CD8-positive, alpha-beta memory T cell (primary cell): ENCODE measurements around the gene RAB40AL. TPM values are rescaled to one million over a fixed set of nuclear protein-coding genes. Genes with fewer than 3 reads are reported as not detected.
"Not testable (repeated sequence)": the region's sequence is repeated elsewhere in the genome, so short reads cannot be mapped to it uniquely, and the experiment has no call there.

Experiments
- CTCF ChIA-PET: fragments of 350-600 bp; sonication (Branson Sonifier 250); formaldehyde crosslinking; loops from one replicate; lab custom pipeline; 2021; ENCODE audit warnings: antibody characterized with exemption; lab: Charles Lee
- POLR2A ChIA-PET: fragments of 350-600 bp; sonication (Branson Sonifier 250); formaldehyde crosslinking; loops from one replicate; lab custom pipeline; 2021; ENCODE audit warnings: antibody characterized with exemption; lab: Charles Lee
- DNase-seq, 5 donors: peaks; one replicate each; pipeline versions ENCODE4 v3.0.0 to v3.0.0-alpha.2; 2020 to 2022; ENCODE audit warnings: mixed read lengths in 1 of 5
- H3K27ac ChIP-seq: one replicate; pipeline ENCODE4 v1.7.0; 2013; ENCODE audit warnings: low read depth, mild to moderate bottlenecking, low read length, moderate library complexity
- H3K27me3 ChIP-seq: 2 replicates; pipeline ENCODE4 v1.7.0; 2013; ENCODE audit warnings: low read length, mild to moderate bottlenecking; ENCODE audit not compliant: insufficient read depth, poor library complexity, severe bottlenecking
- H3K36me3 ChIP-seq: 2 replicates; pipeline ENCODE4 v1.7.0; 2013; ENCODE audit warnings: mild to moderate bottlenecking, low read length, moderate library complexity; ENCODE audit not compliant: insufficient read depth
- H3K4me1 ChIP-seq: 2 replicates; pipeline ENCODE4 v1.7.0; 2013; ENCODE audit warnings: mild to moderate bottlenecking, low read length, moderate library complexity; ENCODE audit not compliant: insufficient read depth
- H3K4me3 ChIP-seq: 2 replicates; pipeline ENCODE4 v1.7.0; 2013; ENCODE audit warnings: mild to moderate bottlenecking, low read length
- H3K9me3 ChIP-seq: 2 replicates; pipeline ENCODE4 v1.7.0; 2013; ENCODE audit warnings: mild to moderate bottlenecking, low read length
- H3K27ac Mint-ChIP-seq, 8 donors: one replicate each; pipeline ENCODE4 v1.8.0; 2020 to 2021; ENCODE audit warnings: mixed read lengths in 8 of 8, mild to moderate bottlenecking in 6 of 8, inconsistent platforms in 3 of 8, moderate library complexity in 3 of 8
- H3K27me3 Mint-ChIP-seq, 2 donors: one replicate each; pipeline ENCODE4 v1.8.0; 2020 to 2021; ENCODE audit warnings: mixed read lengths in 2 of 2, mild to moderate bottlenecking in 1 of 2, moderate library complexity in 1 of 2
- H3K36me3 Mint-ChIP-seq, 3 donors: one replicate each; pipeline ENCODE4 v1.8.0; 2020 to 2021; ENCODE audit warnings: mixed read lengths in 3 of 3, inconsistent platforms in 1 of 3, mild to moderate bottlenecking in 1 of 3
- H3K4me1 Mint-ChIP-seq, 3 donors: one replicate each; pipeline ENCODE4 v1.8.0; 2020 to 2021; ENCODE audit warnings: mixed read lengths in 3 of 3, inconsistent platforms in 1 of 3, mild to moderate bottlenecking in 1 of 3
- H3K4me3 Mint-ChIP-seq, 7 donors: one replicate each; pipeline ENCODE4 v1.8.0; 2020 to 2021; ENCODE audit warnings: mixed read lengths in 7 of 7, mild to moderate bottlenecking in 6 of 7, moderate library complexity in 4 of 7, inconsistent platforms in 2 of 7
- H3K9me3 Mint-ChIP-seq, 5 donors: one replicate each; pipeline ENCODE4 v1.8.0; 2020 to 2022; ENCODE audit warnings: mixed read lengths in 5 of 5, mild to moderate bottlenecking in 3 of 5, moderate library complexity in 2 of 5, inconsistent platforms in 1 of 5
- polyA plus RNA-seq: library from polyadenylated mRNA; unstranded; fragments of 300-500 nt; fragmentation: Illumina TruSeq; gene quantifications from one replicate; pipeline ENCODE4 v1.2.3, GENCODE V29; 2021
- total RNA-seq, 2 experiments: library from RNA; stranded (reverse); gene quantifications; one replicate each; pipeline ENCODE4 v1.2.3, GENCODE V29; 2021

Gene RAB40AL
- total and polyA plus RNA-seq, 3 experiments from 2014 or later: 0.35 to 0.49 TPM; not detected in 1

DNA sequence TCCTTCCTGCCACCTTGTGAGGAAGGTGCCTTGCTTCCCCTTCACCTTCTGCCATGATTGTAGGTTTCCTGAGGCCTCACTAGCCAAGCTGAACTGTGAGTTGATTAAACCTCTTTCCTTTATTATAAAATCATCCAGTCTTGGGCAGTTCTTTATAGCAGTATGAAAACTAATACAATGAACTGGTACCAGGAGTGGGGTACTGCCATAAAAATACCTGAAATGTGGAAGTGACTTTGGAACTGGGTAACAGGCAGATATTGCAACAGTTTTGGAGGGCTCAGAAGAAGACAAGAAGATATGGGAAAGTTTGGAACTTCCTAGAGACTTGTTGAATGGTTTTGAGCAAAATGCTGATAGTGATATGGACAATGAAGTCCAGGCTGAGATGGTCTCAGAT, 34.5 kb downstream of the RAB40AL start:
- H3K9me3 Mint-ChIP-seq: peaks cover 4 to 42% (median 35%) of the 10 kb centered on the region in 5 donors
- H3K9me3 ChIP-seq, H3K4me3 ChIP-seq, H3K27me3 Mint-ChIP-seq, DNase-seq, H3K27ac ChIP-seq, H3K36me3 ChIP-seq, H3K27me3 ChIP-seq, H3K4me1 ChIP-seq, CTCF ChIA-PET, H3K36me3 Mint-ChIP-seq, H3K4me1 Mint-ChIP-seq, H3K27ac Mint-ChIP-seq, POLR2A ChIA-PET, H3K4me3 Mint-ChIP-seq: not testable (repeated sequence)

DNA sequence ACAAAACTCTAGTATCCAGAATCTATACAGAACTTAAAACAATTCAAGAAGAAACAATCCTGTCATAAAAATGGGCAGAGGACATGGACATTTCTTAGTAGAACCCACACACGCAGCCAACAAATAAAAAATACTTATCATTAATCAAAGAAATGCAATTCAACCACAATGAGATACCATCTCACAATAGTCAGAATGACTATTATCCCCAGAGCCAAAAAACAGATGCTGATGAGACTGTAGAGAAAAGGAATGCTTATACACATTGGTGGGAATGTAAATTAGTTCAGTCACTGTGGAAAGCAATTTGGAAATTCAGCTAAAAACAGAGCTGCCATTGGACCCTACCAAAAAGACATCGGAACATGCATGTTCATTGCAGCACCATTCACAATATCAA, 37.9 kb downstream of the RAB40AL start:
- POLR2A ChIA-PET: no interaction called here
- Mint-ChIP-seq H3K36me3 (peaks cover 0 to 2% (median 1%) of the 10 kb centered on the region in 3 donors), H3K27me3 (peaks cover 0 to 11% of the 10 kb centered on the region in 2 donors), H3K4me3 (no peak overlapping the region), H3K4me1 (no peaks in the 10 kb centered on the region), H3K27ac (no peak overlapping the region), H3K9me3 (peaks cover 4 to 25% (median 25%) of the 10 kb centered on the region in 5 donors)
- H3K36me3 ChIP-seq: no peaks in the 10 kb centered on the region
- H3K4me3 ChIP-seq: no peak overlapping the region
- H3K27ac ChIP-seq: no peak overlapping the region
- no peaks in the 10 kb centered on the region for H3K4me1 ChIP-seq
- no peaks in the 10 kb centered on the region for H3K9me3 ChIP-seq
- CTCF ChIA-PET: no interaction called here
- no peaks in the 10 kb centered on the region for H3K27me3 ChIP-seq
- DNase-seq: no peak

DNA sequence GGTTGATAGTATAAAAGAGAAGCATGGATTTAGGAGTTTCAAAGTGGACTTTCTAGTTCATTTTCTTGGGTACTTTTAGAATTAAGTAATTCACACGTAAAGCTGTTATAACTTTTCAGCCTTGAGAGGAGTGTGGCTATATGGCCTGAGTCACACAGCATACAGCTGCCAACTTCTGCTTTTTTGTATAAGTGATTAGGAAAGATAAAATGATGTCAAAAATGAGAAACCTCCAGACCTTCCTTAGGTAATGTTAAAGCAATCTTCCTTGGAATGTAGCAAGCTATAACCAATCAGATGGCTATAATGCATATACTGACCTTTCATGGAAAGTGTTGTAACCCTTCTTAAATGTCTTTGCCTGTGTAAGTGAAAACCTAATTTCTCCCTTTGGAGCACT, 39.2 kb downstream of the RAB40AL start:
- no peak overlapping the region for H3K27ac ChIP-seq
- ChIA-PET CTCF (no interaction called here), POLR2A (no interaction called here)
- H3K4me1 ChIP-seq: no peaks in the 10 kb centered on the region
- no peak for DNase-seq
- Mint-ChIP-seq H3K9me3 (peaks cover 0 to 17% (median 15%) of the 10 kb centered on the region in 5 donors), H3K27ac (no peak overlapping the region), H3K36me3 (peaks cover 0 to 1% (median 0%) of the 10 kb centered on the region in 3 donors), H3K27me3 (peaks cover 0 to 15% of the 10 kb centered on the region in 2 donors), H3K4me3 (no peak overlapping the region), H3K4me1 (no peaks in the 10 kb centered on the region)
- H3K27me3 ChIP-seq: no peaks in the 10 kb centered on the region
- no peaks in the 10 kb centered on the region for H3K9me3 ChIP-seq
- no peaks in the 10 kb centered on the region for H3K36me3 ChIP-seq
- no peak overlapping the region for H3K4me3 ChIP-seq

DNA sequence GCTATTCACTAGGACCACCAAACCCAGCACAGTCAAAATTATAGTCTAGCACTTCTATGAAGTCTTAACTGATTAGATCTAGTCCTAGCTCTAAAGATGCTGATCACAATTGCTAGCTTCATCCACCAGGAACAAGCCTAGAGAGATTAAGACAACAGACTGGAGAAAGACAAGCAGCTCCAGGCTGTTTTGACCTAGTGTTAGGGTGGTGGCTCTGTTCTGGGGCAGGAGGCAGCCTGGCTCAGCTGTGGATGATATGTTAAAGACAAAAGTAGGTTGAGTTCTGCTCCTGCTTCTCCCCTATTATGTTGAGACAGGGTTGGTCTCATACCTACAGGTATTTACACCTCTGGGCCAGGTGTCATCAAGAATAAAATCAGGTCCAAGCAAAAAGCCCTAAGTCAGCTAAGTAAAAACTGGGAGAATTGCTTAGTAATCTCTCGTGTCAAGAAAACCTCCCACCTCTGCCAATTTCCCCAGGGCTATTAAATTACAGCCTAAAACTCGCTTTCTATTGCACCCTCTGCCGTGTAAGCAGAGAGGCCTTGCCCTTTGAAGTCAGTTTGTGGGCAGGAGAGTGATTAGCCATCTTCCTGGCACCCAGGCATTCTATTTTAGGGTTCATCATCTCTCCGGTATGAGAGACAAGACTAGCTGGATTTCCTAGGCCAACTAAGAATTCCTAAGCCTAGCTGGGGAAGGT, 39.9 kb downstream of the RAB40AL start:
- no peaks in the 10 kb centered on the region for H3K9me3 ChIP-seq
- no peak for DNase-seq
- H3K27me3 ChIP-seq: no peaks in the 10 kb centered on the region
- H3K4me1 ChIP-seq: no peaks in the 10 kb centered on the region
- Mint-ChIP-seq H3K27me3 (peaks cover 0 to 14% of the 10 kb centered on the region in 2 donors), H3K9me3 (peaks cover 0 to 11% (median 9%) of the 10 kb centered on the region in 5 donors), H3K27ac (no peak overlapping the region), H3K4me3 (no peak overlapping the region), H3K4me1 (no peaks in the 10 kb centered on the region), H3K36me3 (peaks cover 0 to 1% (median 0%) of the 10 kb centered on the region in 3 donors)
- H3K27ac ChIP-seq: no peak overlapping the region
- no peak overlapping the region for H3K4me3 ChIP-seq
- POLR2A ChIA-PET: no interaction called here
- CTCF ChIA-PET: no interaction called here
- no peaks in the 10 kb centered on the region for H3K36me3 ChIP-seq

DNA sequence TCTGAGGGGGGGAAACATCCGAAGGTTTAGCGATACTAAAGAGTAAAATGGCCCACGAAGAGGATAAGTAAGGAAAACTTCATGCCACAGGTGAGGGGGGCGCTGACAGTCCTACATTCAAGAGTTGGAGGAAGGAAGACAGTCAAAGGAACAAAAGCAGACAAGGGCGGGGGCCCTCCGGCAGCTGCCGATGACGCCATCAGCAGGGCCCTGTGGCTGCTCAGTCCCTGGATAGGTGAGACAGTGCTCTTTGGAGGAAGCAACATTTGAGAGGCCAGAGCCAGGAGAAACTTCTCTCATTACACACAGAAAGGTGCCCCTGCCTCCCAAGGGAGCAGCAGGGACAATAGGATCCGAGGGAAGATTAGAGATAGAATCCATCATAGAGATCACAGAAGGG, 41.5 kb downstream of the RAB40AL start:
- Histone ChIP-seq H3K27ac (no peak overlapping the region), H3K4me3 (no peak overlapping the region), H3K36me3 (no peaks in the 10 kb centered on the region), H3K9me3 (no peaks in the 10 kb centered on the region), H3K4me1 (no peaks in the 10 kb centered on the region), H3K27me3 (no peaks in the 10 kb centered on the region)
- DNase-seq: no peak
- Mint-ChIP-seq H3K27me3 (peaks cover 0 to 18% of the 10 kb centered on the region in 2 donors), H3K9me3 (peaks cover 0 to 4% (median 0%) of the 10 kb centered on the region in 5 donors), H3K27ac (no peak overlapping the region), H3K36me3 (no peaks in the 10 kb centered on the region), H3K4me1 (no peaks in the 10 kb centered on the region), H3K4me3 (no peak overlapping the region)
- CTCF ChIA-PET: no interaction called here
- POLR2A ChIA-PET: no interaction called here

DNA sequence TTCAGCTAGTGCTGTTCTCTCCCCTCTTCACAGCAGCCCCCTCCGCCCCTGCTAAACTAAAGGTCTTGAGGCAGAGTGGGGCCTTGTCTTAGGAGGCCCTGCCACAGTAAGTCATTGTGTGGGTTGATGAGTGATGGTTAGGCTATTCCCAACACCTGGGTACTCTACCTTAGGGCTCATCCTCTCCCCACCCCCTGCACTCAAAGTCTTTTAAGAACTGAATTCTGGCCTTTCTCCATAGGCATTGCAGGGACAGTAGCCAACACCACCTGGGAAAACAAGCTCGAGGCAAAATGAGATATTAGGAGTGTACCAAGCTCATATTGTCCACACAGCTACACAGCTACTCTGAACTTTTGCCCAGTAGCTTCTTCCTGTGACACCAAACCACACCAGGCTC, 42.5 kb downstream of the RAB40AL start:
- Histone ChIP-seq H3K36me3 (no peaks in the 10 kb centered on the region), H3K4me1 (no peaks in the 10 kb centered on the region), H3K27me3 (no peaks in the 10 kb centered on the region), H3K9me3 (no peaks in the 10 kb centered on the region), H3K4me3 (no peak overlapping the region), H3K27ac (no peak overlapping the region)
- POLR2A ChIA-PET: no interaction called here
- no peaks in the 10 kb centered on the region for H3K36me3 Mint-ChIP-seq
- H3K9me3 Mint-ChIP-seq: no peaks in the 10 kb centered on the region
- CTCF ChIA-PET: no interaction called here
- no peaks in the 10 kb centered on the region for H3K4me1 Mint-ChIP-seq
- no peak for DNase-seq
- no peak overlapping the region for H3K27ac Mint-ChIP-seq
- peaks cover 0 to 18% of the 10 kb centered on the region in 2 donors for H3K27me3 Mint-ChIP-seq
- H3K4me3 Mint-ChIP-seq: no peak overlapping the region

DNA sequence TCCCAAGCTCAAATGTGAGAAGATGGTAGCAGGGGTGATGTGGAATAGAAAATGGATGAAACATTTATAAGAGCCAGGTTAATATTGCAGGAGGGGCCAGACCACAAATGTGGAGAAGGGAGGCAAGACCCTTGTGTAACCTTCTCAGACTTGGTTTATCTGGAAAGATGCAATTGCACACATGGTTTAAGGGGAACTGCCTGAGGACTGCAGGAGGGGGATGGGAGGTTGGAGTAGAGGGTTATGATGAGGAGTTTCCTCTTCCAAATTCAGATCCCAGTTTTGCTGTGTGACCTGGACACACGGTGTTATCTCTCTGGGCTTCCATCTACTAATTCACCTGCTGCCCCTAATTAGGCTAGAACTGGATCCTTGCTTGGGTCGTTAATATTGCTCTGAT, 46.1 kb downstream of the RAB40AL start:
- no peaks in the 10 kb centered on the region for H3K9me3 ChIP-seq
- DNase-seq: no peak
- CTCF ChIA-PET: no interaction called here

DNA sequence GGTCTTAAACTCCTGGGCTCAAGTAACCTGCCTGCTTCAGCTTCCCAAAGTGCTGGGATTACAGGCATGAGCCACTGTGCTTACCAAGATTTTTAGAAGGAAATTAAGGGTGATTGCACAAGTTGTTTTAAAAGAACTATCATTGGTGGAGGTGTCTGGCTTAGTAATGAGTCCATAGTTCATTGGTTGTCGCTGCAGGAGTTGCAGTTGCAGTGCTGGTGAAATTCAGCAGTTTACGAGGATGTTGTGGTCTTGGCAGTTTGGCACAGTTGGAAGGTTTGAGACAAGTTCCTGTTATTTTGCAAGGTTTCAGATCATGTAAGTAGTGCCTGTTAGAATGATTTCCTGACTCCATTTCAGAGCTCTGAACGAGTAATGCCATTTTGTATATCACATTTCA, 48.1 kb downstream of the RAB40AL start:
- Mint-ChIP-seq H3K4me3 (no peak overlapping the region), H3K27me3 (peaks cover 0 to 7% of the 10 kb centered on the region in 2 donors), H3K27ac (no peak overlapping the region), H3K9me3 (no peaks in the 10 kb centered on the region), H3K4me1 (no peaks in the 10 kb centered on the region), H3K36me3 (no peaks in the 10 kb centered on the region)
- Histone ChIP-seq H3K27me3 (no peaks in the 10 kb centered on the region), H3K4me3 (no peak overlapping the region), H3K36me3 (no peaks in the 10 kb centered on the region), H3K4me1 (no peaks in the 10 kb centered on the region), H3K27ac (no peak overlapping the region), H3K9me3 (no peaks in the 10 kb centered on the region)
- ChIA-PET CTCF (no interaction called here), POLR2A (no interaction called here)
- DNase-seq: no peak

More for the DNA sequence above, 46.1 kb downstream of the RAB40AL start:
- H3K4me1 Mint-ChIP-seq: no peaks in the 10 kb centered on the region
- H3K9me3 Mint-ChIP-seq: no peaks in the 10 kb centered on the region
- no peaks in the 10 kb centered on the region for H3K27me3 ChIP-seq
- no peak overlapping the region for H3K27ac Mint-ChIP-seq
- H3K27me3 Mint-ChIP-seq: peaks cover 0 to 15% of the 10 kb centered on the region in 2 donors
- no peak overlapping the region for H3K4me3 Mint-ChIP-seq
- no peaks in the 10 kb centered on the region for H3K36me3 Mint-ChIP-seq
- H3K4me1 ChIP-seq: no peaks in the 10 kb centered on the region
- H3K27ac ChIP-seq: no peak overlapping the region
- no peak overlapping the region for H3K4me3 ChIP-seq
- H3K36me3 ChIP-seq: no peaks in the 10 kb centered on the region
- POLR2A ChIA-PET: no interaction called here
